HL-60/S4 treated with retinoic acid at 250 ng/mL for 4 days and 3 days (cell line): ENCODE results near the gene AVL9.
"Not testable (repeated sequence)": the region's sequence is repeated elsewhere in the genome, so short reads cannot be mapped to it uniquely, and the experiment has no call there.

ENCODE experiments used
- in situ Hi-C: fragments of 300-500 bp; cut with MboI; formaldehyde crosslinking; loops from 2 replicates; pipeline ENCODE4 v1.7.0; 2022; ENCODE audit warnings: low sequenced_read_pairs

The AVL9 gene

GRCh38 chr7:32634798-32635393, 139.6 kb downstream of the AVL9 start:
- in situ Hi-C loops, result not testable (repeated sequence)

DNA sequence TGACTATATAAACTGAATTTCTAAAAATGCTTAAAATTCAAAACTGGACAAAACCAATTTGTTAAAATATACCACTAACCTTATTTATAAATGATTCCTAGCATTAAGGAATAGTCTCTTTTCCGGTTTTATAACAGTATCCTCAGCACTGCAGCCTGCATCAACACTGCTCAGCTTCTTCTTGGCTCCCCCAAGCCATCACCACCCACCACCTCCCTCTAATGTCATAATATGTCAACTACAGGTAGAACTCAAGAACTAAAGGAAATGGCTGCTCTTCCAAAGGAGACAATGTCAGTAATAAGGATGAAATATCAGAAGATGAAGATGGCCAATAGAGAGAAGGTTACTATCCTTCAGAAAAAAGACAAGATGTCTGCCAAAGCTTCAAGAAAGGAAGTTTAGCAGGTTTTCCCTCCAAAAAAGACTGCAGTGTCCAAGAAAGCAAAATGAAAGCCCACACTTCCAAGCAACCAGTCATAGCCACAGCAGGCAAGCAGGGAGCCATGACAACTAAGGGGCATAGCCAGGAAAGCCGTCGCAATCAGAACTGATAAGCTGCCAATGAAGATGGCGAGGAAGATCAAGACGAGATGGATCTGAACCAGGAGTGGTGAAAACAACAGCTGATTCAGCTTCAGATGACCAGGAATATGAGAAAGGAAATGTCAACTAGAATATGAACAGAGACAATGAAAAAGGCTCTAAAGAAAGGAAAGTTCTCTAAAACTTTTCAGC, 141.6 kb downstream of the AVL9 start:
- in situ Hi-C loops, result not testable (repeated sequence)

DNA sequence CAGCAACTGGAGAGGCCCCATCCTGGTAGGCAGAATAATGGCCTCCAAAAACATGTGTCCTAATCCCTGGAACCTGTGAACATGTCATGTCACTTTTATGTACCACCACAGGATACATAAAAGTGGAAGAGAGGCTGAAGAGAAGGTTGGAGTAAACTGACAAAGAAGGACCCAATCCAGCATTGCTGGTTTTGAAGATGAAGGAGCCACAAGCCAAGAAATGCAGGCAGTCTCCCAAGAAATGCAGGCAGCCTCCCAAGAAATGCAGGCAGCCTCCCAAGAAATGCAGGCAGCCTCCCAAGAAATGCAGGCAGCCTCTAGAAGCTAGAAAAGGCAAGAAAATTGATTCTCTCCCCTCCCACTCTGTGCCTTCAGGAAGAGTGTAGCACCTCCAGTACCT, 142.3 kb downstream of the AVL9 start:
- in situ Hi-C loops, result not testable (repeated sequence)
